ENCODE results near the gene MRPL4.
"Not testable (repeated sequence)": the region's sequence is repeated elsewhere in the genome, so short reads cannot be mapped to it uniquely, and the experiment has no call there.

The MRPL4 gene

DNA sequence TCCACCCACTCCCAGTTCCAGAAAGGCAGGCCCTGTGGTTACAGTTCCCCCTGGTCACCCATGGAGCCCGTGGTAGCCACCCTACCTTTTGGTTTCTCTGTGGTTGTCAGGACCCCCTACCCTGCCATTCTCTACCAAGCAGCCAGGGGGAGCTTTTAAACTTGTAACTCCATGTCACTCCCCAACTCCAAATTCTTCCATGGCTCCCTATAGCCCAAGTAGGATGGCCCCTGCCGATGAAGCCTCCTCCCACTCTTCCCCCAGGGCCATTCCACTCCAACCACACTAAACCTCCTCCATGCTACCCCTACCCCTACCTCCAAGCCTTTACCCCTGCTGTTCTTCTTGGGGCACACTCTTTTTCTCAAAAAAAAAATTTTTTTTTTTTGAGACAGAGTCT lies 23.1 kb upstream of the MRPL4 start:
- in situ Hi-C loops (cut with MboI; ENCODE audit: low sequenced_read_pairs): no loop called here

DNA sequence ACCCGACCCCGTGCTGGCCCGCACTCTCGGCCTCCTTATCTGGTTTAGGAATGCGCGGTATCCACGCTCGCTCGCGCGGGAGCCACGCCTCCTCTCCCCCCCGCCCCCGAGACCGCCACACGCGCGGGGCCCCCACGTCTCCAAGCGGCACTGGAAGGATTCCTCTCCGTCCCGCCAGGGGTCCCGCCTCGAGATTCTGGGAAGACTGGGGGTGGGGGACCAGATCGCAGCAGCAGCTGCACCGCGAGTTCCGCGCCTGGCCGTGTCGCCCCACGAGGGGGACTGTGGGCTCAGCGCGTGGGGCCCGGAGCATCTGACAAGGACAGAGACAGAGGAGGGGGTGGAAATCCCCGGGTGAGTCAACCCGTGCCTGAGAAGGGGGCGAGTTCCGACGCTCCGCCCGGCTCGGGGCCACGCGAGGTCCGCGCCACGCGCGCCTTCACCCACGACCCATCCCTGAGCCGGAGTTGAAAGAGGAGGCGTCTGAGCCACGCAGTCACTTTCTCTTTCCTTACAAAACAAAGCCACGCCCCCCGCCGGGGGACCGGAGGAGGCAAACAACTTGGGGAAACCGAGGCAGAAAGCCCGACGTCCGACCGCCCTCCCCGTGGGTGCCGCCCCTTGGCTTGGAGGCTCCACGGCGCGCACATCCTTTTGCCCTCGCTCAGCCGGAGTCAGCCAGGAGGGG lies 21.7 kb upstream of the MRPL4 start:
- in situ Hi-C loops (cut with MboI; ENCODE audit: low sequenced_read_pairs): no loop called here

GRCh38 chr19:10230861-10231611 lies 21.0 kb upstream of the MRPL4 start, which contains the start of gene S1PR2:
S1PR2 (minus strand) TSS chr19:10231331; CDS start chr19:10224905, 6,426 bp downstream.
- in situ Hi-C loops (cut with MboI; ENCODE audit: low sequenced_read_pairs): no loop called here

GRCh38 chr19:10231612-10232228 lies 20.3 kb upstream of the MRPL4 start:
- in situ Hi-C loops (cut with MboI; ENCODE audit: low sequenced_read_pairs): no loop called here

- in situ Hi-C loops (cut with MboI; ENCODE audit: low sequenced_read_pairs): no loop called here
These were observed 18.1 kb upstream of the MRPL4 start for GRCh38 chr19:10233946-10234345.

DNA sequence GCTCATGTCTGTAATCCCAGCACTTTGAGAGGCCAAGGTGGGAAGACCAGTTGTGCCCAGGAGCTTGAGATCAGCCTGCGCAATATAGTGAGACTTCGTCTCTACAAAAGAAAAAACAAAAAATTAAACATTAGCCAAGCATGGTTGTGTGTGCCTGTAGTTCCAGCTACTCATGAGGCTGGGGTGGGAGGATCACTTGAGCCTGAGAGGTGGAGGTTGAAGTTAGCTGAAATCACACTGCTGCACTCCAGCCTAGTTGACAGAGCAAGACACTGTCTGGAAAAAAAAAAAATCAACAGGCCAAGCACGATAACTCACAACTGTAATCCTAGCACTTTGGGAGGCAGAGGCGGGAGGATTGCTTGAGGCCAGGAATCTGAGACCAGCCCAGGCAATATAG lies 17.0 kb upstream of the MRPL4 start:
- in situ Hi-C loops (cut with MboI; ENCODE audit: low sequenced_read_pairs): no loop called here

DNA sequence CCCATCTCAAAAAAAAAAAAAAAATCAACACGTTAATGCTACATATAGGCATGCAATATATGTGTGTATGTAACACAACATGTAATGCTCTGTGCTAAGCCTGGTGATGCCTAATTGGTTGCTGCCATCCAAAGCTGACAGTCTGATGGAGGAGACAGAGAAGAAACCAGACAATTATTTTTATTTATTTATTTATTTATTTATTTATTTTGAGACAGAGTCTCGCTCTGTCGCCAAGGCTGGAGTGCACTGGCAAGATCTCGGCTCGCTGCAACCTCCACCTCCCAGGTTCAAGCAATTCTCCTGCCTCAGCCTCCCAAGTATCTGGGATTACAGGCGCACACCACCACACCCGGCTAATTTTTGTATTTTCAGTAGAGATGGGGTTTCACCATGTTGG lies 16.6 kb upstream of the MRPL4 start:
- in situ Hi-C loops (cut with MboI; ENCODE audit: low sequenced_read_pairs): not testable (repeated sequence)

- in situ Hi-C loops (cut with MboI; ENCODE audit: low sequenced_read_pairs): no loop called here
These were observed 14.3 kb upstream of the MRPL4 start for GRCh38 chr19:10237702-10238101.

- in situ Hi-C loops (cut with MboI; ENCODE audit: low sequenced_read_pairs): no loop called here
These were observed 13.7 kb upstream of the MRPL4 start for GRCh38 chr19:10238172-10238783.

GRCh38 chr19:10241826-10242449 lies 10.1 kb upstream of the MRPL4 start:
- in situ Hi-C loops (cut with MboI; ENCODE audit: low sequenced_read_pairs): not testable (repeated sequence)

DNA sequence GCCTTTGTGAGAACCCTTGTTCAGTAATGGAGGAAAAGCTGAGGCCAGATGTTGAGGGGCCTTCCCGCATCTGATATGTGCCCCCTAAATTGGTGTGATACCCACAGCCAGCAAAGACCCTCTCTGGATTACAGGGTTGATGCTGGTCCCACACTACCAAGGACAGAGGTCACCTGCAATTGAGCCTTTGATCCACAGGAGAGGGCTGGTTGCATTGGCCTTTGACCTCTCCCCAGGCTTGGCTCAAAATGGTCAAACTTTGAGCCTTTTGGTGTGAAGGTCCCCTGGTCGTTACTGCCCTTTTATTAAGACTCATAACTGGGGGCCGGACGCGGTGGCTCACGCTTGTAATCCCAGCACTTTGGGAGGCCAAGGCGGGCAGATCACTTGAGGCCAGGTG lies 8.4 kb upstream of the MRPL4 start:
- in situ Hi-C loops (cut with MboI; ENCODE audit: low sequenced_read_pairs): no loop called here

DNA sequence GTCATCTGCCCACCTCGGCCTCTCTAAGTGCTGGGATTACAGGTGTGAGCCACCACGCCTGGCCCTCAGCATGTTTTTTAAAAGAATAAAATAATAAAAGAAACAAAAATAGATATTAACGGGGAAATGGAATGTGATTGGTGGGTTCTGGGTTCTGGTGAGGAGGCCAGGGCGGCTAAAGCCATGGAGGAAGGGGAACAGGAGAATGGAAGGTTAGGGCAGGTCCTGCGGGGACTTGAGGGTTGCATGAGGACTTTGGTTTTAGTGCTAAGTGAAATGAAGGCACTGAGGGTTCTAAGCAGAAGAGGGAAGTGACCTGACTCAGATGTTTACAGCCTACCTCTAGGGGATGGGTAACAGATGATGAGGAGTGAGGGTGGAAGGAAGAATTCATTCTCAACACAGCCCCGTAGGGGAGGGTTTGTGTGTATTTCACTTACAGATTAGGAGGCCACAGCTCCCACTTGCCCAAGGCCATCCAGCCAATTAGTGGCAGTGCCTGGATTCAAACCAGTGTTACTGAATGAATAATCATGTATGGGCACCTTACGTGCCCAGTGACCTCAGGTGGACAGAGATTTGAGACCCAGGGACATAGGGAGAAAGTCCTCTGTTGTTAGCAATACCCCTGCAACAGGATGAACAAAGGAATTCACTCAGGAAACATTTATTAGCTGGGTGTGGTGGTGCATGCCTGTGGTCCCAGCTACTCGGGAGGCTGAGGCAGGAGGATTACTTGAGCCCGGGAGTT lies 6.7 kb upstream of the MRPL4 start:
- in situ Hi-C loops (cut with MboI; ENCODE audit: low sequenced_read_pairs): no loop called here

GRCh38 chr19:10246511-10246910 lies 5.5 kb upstream of the MRPL4 start:
- in situ Hi-C loops (cut with MboI; ENCODE audit: low sequenced_read_pairs): no loop called here

- in situ Hi-C loops (cut with MboI; ENCODE audit: low sequenced_read_pairs): no loop called here
These were observed 693 bp downstream of the MRPL4 start for GRCh38 chr19:10252707-10253106.

GRCh38 chr19:10254244-10254643 lies 2.2 kb downstream of the MRPL4 start:
- in situ Hi-C loops (cut with MboI; ENCODE audit: low sequenced_read_pairs): no loop called here

GRCh38 chr19:10255358-10255757 lies 3.3 kb downstream of the MRPL4 start:
- in situ Hi-C loops (cut with MboI; ENCODE audit: low sequenced_read_pairs): no loop called here

DNA sequence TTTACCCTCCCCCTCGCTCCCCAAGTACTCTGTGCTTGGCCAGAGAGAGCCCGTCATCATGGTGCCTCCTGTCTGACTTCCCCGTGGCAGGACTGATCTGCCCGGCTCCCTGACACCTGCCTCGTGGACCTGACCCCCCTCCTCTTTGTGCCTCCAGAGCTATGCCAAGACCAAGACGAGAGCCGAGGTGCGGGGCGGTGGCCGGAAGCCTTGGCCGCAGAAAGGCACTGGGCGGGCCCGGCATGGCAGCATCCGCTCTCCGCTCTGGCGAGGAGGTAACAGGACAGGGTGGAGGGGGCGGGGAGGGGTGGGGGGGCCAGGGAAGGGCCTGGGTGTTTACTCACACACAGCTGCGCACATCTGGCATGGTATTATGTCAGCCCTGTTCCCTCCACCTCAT lies 4.5 kb downstream of the MRPL4 start:
- in situ Hi-C loops (cut with MboI; ENCODE audit: low sequenced_read_pairs): no loop called here

DNA sequence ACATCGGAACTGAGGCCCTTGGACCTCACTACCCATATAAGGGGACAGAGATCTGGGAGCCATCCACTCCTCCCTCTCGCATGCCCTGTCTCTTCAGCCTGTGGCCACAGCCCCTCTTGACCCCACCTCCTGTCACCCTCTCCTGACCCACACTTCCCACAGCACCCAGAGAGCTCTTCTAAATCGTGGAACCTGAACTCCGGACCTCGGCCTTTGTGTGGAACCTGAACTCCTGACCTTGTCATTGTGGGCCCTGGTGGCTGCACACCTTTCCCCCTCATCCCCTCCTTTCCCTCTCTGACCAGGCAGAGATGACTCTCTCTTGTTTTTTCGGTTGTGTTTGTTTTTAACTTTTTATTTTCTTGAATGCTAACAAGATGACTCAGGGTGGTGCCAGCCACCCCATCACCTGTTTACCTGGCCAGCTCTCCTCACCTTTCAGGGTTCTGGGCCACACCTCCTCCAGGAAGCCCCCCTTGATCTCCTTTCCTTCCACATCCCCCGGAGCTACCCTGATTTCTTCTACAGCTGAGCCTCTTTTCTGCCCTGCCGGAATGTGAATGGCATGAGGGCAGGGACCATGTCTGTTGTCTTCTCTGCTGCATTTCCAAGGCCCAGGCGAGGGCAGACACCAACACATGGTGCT lies 5.1 kb downstream of the MRPL4 start:
- in situ Hi-C loops (cut with MboI; ENCODE audit: low sequenced_read_pairs): no loop called here

GRCh38 chr19:10258080-10258710 lies 6.2 kb downstream of the MRPL4 start:
- in situ Hi-C loops (cut with MboI; ENCODE audit: low sequenced_read_pairs): no loop called here

Data from hTERT RPE-1 (cell line).